ENCODE data around the gene ACVRL1.

Gene ACVRL1

DNA sequence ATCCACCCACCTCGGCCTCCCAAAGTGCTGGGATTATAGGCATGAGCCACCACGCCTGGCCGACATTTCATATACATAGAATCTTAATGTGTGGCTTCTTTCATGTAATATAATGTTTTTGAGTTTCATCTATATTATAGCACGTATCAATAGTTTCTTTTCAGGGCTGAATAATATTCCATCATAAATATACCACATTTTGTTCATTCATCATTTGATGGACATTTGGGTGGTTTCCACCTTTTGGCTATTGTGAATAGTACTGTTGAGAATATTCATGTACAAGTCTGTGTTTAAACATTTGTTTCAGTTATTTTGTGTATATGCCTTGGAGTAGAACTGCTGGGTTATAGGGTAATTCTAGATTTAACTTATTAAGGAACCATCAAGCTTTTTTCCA is 56.2 kb downstream of the ACVRL1 start:
- DNase-seq (ENCODE audit: low read depth in 2 of 2), result no peak

DNA sequence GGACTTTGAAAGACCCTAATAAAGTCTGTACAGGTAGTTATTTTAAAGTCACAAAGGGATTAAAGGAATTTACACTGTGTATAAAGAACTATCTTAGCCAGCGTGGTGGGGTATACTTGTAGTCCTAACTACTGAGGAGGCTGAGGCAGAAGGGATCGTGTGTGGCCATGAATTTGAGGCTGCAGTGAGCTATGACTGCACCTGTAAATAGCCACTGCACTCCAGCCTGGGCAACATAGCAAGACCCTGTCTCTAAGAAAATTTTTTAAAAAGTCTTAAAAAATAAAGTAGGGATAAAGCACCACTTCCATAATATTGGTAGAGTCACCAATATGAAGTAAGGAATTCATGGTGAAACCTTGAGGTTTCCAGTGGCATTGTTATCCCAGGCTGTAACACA is 62.3 kb downstream of the ACVRL1 start:
- no peak for DNase-seq (ENCODE audit: low read depth in 2 of 2)

DNA sequence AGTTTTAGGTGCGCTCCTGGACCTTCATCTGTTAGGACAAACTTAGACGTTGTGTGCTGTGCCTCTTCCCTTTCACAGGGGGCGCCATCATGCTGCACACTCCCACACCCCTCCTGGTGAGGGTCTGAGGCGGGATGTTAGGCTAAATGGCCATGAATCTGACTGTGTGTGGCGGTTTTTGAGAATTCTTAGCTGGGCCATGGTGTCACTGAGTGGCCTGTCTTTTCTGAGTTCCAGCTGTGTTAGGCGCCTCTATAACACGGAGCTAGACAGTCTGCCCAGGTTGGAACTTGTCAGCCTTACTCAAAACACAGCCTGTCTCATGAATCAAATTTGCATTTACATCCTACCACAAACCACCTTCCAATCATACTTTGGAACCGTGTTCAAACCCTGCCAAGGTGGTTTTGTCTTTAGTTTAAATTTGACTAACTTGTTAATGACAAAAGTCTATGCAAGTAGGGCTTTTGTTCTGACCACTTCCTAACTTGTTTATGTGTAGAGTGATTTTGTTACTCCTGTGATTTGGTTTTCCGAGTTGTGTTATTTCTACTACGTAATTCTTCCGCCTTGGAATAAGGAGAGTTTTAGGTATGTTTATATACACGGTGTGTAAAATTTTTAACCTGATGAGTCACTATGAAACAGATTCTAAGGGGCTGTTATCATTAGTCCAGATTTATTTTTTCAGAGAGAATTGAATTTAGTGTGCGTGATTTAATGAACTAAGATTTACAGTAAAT is 63.8 kb downstream of the ACVRL1 start:
- DNase-seq (ENCODE audit: low read depth in 2 of 2), result no peak

DNA sequence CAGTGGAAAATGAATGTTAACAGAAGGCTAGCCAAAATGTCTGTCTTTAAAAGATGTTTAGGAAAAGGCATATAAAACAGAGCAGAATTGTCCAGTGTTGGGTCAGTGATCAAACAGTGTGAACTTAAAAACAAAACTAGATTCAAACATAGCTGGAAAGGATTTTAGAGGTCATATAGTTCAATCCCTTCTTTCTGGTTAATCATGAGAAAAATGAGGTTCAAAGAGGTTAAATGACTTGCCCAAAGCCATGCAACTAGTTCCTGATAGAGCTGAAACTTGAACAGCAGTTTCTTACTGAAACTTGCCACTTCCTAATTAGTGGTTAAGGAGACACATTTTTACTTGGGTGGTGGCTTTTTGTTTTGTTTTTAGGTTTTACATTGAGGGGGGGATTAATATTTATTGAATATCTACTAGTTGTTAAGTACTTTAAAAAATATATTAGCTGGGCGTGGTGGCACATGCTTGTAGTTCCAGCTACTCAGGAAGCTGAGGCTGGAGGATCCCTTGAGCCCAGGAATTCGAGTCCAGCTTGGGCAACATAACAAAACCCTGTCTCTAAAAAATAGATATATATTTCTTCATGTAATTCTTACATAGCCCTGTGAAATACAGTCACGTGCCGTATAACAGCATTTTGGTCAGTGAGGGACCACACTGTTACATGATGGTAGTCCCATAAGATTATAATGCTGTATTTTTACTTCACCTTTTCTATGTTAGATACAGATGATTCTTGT is 64.5 kb downstream of the ACVRL1 start:
- DNase-seq (ENCODE audit: low read depth in 2 of 2), result no peak

DNA sequence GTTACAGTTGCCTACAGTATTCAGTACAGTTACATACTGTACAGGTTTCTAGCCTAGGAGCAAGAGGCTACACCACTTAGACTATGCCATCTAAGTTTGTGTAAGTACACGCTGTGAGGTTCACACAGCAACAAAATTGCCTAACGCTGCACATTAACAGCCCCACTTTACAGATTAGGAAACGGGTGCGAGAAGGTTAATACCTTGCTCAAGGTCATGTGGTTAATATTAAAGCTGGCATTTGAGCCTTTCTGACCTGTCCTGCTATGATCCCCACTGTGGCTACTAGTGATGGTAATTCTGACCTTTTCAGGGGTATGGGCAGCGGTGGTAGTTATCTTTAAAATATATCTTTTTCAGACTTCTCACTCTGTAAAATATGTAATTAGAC is 65.1 kb downstream of the ACVRL1 start:
- DNase-seq (ENCODE audit: low read depth in 2 of 2), result no peak

DNA sequence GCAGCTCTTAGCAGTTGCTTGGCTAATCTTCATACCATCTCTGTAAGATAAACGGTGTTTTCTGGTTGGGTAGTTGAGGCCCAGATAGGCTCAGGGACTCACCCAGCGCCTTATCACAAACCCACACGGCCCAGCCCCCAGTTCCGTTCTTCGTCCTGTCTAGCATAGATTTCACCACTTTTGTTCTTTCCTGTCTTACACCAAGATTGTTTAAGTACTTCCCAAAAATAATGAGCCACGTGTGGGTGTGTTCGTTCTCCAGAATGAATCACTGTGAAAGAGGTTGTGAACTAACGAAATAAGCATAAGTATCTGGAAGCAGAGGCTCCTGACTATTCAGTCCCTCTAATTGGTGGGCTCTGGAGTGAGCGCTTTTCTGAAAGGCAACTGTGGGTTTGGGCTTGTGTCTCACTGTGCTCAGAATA is 65.6 kb downstream of the ACVRL1 start:
- no peak for DNase-seq (ENCODE audit: low read depth in 2 of 2)
